Measurements from ENCODE around the gene PFDN1. TPM values are rescaled to one million over a fixed set of nuclear protein-coding genes. Genes with fewer than 3 reads are reported as not detected.

Gene PFDN1
- total and polyA plus RNA-seq, 9 of the 15 experiments (the other 6 are each of a cell fraction or from before 2014, with no cell fraction given): 45.5 to 215 (median 78.0) TPM

GRCh38 chr5:140302786-140303639 is at the start of gene PFDN1 (continued):
- TF ChIP-seq PREB (CRISPR knock-in tag; IDR thresholded peaks at IDR 0.05): no peak
- TF ChIP-seq SETDB1 (IDR thresholded peaks at IDR 0.05; ENCODE audit: low read length): no peak
- TF ChIP-seq CREB3L1 (IDR thresholded peaks at IDR 0.05; ENCODE audit: borderline replicate concordance, low read depth): 0 out of 2 replicates have a peak, but pooled peaks have one; percentile 23
- no peak for TF ChIP-seq HDAC3 (IDR thresholded peaks at IDR 0.05; ENCODE audit: borderline replicate concordance, partially characterized antibody)
- TF ChIP-seq PYGO2 (tag; IDR thresholded peaks at IDR 0.05): no peak
- TF ChIP-seq BDP1 (IDR thresholded peaks at IDR 0.05; ENCODE audit: insufficient read depth, insufficient read length): no peak
- TF ChIP-seq STAG1 (CRISPR knock-in tag; IDR thresholded peaks at IDR 0.05; ENCODE audit: borderline replicate concordance): no peak
- TF ChIP-seq ILF3 (IDR thresholded peaks at IDR 0.05; ENCODE audit: borderline replicate concordance): no peak
- no peak for TF ChIP-seq FOXA1 (IDR thresholded peaks at IDR 0.05; ENCODE audit: borderline replicate concordance)
- no peak for TF ChIP-seq PCBP1 (IDR thresholded peaks at IDR 0.05; ENCODE audit: low read depth, low read length, poor library complexity, severe bottlenecking)
- TF ChIP-seq ZBTB49 (CRISPR knock-in tag; IDR thresholded peaks at IDR 0.05; ENCODE audit: borderline replicate concordance): no peak
- TF ChIP-seq NKRF (IDR thresholded peaks at IDR 0.05; ENCODE audit: borderline replicate concordance): no peak
- no peak for TF ChIP-seq HMGN3 (IDR thresholded peaks at IDR 0.05; ENCODE audit: borderline replicate concordance, extremely low read depth, insufficient read length, low read depth, low read length)
- TF ChIP-seq ZNF324 (CRISPR knock-in tag; IDR thresholded peaks at IDR 0.05): no peak
- TF ChIP-seq OTX1 (CRISPR knock-in tag; IDR thresholded peaks at IDR 0.05): no peak
- TF ChIP-seq TFAP4 (CRISPR knock-in tag; IDR thresholded peaks at IDR 0.05; ENCODE audit: borderline replicate concordance): no peak
- no peak for TF ChIP-seq E2F1 (CRISPR knock-in tag; IDR thresholded peaks at IDR 0.05)

Measured in K562 (cell line).